ENCODE results near the gene PACS2. TPM values are rescaled to one million over a fixed set of nuclear protein-coding genes. Genes with fewer than 3 reads are reported as not detected.

The PACS2 gene
- total RNA-seq, 1 experiment from 2014 or later, result 100 TPM

DNA sequence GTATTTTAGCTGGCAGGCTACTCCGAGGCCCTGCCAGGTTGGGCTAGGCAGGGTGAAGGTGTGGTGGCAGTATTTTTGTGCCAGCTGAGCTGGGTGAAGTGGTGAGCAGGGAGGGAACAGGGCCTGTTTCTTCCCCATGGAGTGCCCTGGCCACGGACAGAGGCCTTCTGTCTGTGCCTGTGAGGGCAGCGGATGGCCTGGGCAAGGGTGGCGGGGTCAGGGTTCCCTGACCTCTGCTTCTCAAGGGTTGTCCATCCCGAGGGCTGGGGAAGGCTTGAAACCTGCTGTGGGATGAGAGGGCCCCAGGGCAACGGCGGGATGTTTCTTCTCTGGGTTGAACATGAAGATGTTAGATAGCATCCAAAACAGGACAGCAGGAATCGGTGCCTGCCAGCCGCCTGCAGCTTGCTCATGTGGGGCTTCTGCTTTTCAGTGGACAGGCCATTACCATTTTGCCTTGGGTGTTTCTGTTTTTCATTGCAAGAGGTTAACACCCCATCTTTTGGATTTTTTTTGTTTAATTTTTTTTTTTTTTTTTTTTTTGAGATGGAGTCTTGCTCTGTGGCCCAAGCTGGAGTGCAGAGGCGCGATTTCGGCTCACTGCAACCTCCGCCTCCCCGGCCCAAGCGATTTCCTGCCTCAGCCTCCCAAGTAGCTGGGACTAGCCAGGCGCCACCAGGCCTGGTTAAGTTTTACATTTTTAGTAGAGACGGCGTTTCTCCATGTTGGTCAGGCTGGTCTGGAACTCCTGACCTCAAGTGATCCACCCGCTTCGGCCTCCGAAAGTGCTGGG lies 108.3 kb downstream of the PACS2 start (continued):
- TF ChIP-seq AFF4 (CRISPR knock-in tag; IDR thresholded peaks at IDR 0.05; ENCODE audit: borderline replicate concordance) (no peak), NFYB (CRISPR knock-in tag; conservative IDR thresholded peaks at IDR 0.05; ENCODE audit: low read depth) (no peak), TCF7 (CRISPR knock-in tag; IDR thresholded peaks at IDR 0.05; ENCODE audit: low read depth) (no peak), SMAD4 (CRISPR knock-in tag; IDR thresholded peaks at IDR 0.05) (no peak), PREB (CRISPR knock-in tag; IDR thresholded peaks at IDR 0.05; ENCODE audit: borderline replicate concordance) (no peak), OVOL2 (CRISPR knock-in tag; IDR thresholded peaks at IDR 0.05; ENCODE audit: borderline replicate concordance) (no peak), NFATC4 (CRISPR knock-in tag; IDR thresholded peaks at IDR 0.05) (no peak), STAT6 (CRISPR knock-in tag; conservative IDR thresholded peaks at IDR 0.05; ENCODE audit: low read depth) (no peak), ZNF423 (CRISPR knock-in tag; IDR thresholded peaks at IDR 0.05) (no peak), GRHL2 (CRISPR knock-in tag; IDR thresholded peaks at IDR 0.05; ENCODE audit: insufficient replicate concordance, severe bottlenecking) (no peak)
- TF ChIP-seq, protein P1, sequence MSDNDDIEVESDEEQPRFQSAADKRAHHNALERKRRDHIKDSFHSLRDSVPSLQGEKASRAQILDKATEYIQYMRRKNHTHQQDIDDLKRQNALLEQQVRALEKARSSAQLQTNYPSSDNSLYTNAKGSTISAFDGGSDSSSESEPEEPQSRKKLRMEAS (CRISPR knock-in tag; IDR thresholded peaks at IDR 0.05), result no peak
- TF ChIP-seq, protein P2, sequence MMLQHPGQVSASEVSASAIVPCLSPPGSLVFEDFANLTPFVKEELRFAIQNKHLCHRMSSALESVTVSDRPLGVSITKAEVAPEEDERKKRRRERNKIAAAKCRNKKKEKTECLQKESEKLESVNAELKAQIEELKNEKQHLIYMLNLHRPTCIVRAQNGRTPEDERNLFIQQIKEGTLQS (CRISPR knock-in tag; conservative IDR thresholded peaks at IDR 0.05), result no peak
- TF ChIP-seq, protein P3, sequence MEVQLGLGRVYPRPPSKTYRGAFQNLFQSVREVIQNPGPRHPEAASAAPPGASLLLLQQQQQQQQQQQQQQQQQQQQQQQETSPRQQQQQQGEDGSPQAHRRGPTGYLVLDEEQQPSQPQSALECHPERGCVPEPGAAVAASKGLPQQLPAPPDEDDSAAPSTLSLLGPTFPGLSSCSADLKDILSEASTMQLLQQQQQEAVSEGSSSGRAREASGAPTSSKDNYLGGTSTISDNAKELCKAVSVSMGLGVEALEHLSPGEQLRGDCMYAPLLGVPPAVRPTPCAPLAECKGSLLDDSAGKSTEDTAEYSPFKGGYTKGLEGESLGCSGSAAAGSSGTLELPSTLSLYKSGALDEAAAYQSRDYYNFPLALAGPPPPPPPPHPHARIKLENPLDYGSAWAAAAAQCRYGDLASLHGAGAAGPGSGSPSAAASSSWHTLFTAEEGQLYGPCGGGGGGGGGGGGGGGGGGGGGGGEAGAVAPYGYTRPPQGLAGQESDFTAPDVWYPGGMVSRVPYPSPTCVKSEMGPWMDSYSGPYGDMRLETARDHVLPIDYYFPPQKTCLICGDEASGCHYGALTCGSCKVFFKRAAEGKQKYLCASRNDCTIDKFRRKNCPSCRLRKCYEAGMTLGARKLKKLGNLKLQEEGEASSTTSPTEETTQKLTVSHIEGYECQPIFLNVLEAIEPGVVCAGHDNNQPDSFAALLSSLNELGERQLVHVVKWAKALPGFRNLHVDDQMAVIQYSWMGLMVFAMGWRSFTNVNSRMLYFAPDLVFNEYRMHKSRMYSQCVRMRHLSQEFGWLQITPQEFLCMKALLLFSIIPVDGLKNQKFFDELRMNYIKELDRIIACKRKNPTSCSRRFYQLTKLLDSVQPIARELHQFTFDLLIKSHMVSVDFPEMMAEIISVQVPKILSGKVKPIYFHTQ (CRISPR knock-in tag; IDR thresholded peaks at IDR 0.05), result no peak
